GM21529 (cell line): Measurements from ENCODE around the gene SUB1.
"Not testable (repeated sequence)": the region's sequence is repeated elsewhere in the genome, so short reads cannot be mapped to it uniquely, and the experiment has no call there.

Experiments used
- ATAC-seq: cut with Tn5 transposase; IDR thresholded peaks from one replicate; pipeline ENCODE4 v1.9.1; 2021; ENCODE audit not compliant: unreplicated experiment

Gene SUB1

DNA sequence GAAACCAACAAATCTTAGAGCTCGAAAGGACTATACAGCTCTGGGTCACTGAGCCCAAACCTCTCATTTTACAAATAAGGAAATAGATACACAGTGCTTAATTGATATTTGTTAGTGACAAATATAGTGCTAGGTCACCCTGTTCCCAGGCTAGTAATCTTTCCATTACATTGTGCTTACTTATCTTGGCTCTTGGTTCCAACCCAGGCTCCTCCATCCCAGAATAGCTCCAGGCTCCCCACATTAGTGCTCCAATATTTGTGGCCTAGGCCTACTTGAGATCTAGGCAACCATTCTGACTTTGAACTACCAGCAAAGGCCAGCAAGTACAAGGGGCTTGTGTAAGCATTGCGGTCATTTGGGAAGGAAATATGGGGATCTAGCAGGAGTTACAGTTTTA, 21.7 kb upstream of the SUB1 start:
- no peak for ATAC-seq

DNA sequence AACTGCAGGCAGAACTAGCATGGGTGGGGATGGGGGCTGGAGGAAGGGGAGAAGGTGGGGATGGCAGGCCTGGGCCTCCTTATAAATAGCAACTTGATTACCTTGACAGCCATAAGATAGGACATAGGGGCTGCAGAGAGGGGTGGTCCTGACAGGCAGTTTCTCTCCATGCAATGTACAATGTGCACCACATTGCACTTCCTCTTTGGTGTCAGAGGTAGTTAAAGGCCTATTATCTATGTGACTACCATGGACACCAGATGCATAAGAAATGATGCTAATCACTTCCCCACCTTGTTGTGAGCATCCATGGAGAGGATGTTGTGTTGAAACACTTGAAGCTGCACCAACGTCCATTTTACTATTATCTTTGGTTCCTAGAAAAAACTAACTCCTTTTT, 20.2 kb upstream of the SUB1 start:
- ATAC-seq = no peak

DNA sequence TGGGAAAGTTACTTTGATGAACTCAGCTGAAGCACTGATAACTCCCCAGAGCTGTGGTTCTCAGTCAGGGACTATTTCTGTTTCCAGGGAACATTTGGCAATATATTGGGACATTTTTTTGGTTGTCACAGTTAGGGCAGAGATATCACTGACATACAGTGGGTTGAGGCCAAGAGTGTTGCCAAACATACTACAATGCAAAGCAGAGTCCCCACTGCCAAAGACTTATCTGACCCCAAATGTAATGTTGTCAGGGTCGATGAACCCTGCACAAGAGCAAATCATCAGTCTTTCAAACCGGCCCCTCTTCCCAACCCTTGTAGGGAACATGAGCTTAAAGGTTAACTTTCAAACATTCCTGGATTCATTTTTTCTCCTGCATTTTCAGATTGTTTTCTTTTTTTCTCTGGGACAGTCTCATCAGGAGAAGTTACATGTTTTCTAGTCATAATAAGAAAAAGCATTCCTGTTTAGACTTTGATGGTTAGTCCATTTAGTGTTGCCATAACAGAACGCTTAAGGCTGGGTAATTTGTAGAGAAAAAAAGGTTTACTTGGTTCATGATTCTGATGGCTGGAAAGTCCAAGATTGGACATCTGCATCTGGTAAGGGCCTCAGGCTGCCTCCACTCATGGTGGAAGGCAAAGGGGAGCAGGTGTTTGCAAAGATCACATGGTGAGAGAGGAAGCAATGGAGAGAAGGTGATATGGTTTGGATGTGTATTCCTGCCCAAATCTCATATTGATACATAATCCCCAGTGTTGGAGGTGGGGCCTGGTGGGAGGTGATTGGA, 18.8 kb upstream of the SUB1 start:
- no peak for ATAC-seq

DNA sequence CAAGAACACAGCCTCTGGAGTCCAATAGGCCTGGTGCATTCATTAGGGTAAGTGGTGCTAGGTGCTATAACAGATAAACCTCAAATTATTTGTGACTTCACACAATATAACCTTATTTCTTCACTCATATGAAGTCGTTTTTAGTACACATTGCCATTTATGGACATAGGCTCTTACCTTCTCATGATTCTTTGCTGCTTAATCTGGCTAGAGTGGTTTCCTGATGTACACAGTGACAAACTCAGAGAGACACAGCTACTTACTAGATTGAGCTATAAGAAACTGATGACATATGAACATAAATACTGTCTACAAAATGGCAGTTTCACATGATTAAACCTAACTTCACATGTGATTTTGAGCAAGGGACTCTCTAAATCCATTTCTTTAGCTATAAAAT, 14.2 kb upstream of the SUB1 start:
- ATAC-seq = no peak

DNA sequence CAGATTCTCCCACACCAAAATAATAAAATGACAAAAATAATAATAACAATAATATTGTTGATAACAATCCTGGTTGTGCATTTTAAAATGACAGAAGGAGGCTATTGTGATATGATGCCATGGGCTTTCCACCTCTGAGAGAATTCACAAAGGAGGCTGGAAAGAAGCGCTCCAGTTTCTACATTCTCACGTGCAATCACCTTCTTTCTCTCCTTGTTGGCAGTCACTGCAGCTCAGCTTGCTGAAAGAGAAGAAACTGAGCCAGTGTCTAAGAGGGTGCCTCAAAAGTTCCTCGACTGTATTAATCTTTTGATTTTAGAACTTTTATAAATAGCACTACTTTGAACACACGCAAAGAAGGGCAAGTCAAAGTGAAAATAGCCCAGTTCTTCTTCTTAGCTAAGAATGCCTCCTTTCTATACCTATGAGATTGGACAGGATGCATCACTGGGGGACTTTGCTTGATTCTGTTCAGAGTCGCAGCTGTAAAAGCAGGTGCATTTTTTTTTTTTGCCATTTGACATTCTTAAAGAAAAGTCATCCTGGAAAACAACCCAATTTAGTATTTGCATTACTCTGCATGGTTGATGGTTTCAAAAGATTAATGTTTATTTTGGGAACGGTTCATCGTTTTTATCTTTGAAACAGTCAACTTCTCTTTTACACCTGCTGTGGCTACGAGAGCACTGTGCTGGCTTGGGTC, 12.4 kb upstream of the SUB1 start:
- ATAC-seq = peak; percentile 96

DNA sequence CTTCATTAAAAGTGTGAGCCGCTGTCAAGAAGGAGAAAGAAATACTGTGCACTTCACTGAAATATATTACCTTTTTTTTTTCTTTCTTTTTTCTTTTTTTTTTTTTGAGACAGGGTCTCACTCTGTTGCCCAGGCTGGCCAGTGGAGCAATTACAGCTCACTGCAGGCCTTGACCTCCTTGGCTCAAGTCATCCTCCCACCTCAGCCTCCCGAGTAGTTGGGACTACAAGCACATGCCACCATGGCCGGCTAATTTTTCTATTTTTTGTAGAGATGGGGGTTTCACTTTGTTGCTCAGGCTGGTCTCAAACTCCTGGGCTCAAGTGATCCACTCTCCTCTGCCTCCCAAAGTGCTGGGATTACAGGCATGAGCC, 11.9 kb upstream of the SUB1 start:
- not testable (repeated sequence) for ATAC-seq

DNA sequence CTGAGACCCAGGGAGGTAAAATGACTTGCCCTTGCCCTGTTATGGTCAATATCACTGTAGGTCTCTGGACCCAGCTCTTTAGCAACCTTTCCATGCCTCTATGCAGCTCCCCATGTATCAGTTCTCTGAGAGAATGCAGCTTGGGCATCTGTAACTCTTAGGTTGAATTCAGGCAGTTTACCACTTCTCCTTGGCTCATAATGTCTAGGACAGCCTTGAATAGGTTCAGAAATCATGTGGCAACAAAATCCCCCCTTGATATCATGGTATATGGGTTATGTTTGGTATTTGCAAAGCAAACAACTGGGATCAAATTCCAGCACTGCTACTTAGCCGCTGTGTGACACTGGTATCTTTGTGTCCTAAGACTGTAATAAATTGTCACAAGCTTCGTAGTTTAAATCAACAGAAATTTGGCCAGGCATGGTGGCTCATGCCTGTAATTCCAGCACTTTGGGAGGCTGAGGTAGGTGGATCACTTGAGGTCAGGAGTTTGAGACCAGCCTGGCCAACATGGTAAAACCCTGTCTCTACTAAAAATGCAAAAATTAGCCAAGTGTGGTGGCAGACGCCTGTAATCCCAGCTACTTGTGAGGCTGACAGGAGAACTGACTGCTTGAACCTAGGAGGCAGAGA, 10.7 kb upstream of the SUB1 start:
- ATAC-seq = no peak

DNA sequence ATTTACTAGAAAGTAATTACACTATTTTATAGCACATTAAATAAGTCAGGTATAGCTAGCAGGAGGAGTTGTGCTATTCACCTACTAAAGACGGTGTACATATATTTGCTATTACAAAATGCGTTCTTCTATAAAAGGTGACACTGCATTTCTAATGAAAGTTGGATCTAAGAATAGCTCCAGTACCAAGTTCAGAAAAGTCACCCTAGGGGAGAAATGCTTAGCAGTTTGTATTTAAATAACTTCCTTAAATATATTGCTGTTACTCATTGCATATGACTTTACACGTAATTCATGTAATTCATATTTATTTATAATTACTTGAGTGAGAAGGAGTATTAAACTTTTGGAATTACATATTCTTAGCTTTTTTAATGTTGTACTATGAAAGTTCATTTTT, 7.0 kb upstream of the SUB1 start:
- no peak for ATAC-seq

DNA sequence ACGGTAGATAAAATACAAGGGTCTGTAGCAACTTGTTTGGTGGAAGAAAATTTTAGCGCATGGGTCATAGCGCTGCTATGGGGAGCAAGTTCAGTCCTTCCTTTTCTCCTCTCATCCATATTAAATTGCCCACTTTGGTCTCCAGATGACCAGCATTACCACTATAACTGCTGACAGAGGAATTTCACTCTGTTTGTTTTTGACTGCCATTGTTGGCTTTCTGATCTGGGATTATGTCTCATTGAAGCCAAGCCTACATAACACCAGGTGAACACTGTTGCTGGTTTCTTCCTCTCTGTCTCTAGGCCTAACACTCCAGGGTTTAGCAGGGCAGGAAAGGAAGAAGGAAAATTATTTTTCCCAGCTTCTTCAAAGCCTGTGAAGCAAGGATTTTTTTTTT, 6.6 kb upstream of the SUB1 start:
- ATAC-seq = no peak

DNA sequence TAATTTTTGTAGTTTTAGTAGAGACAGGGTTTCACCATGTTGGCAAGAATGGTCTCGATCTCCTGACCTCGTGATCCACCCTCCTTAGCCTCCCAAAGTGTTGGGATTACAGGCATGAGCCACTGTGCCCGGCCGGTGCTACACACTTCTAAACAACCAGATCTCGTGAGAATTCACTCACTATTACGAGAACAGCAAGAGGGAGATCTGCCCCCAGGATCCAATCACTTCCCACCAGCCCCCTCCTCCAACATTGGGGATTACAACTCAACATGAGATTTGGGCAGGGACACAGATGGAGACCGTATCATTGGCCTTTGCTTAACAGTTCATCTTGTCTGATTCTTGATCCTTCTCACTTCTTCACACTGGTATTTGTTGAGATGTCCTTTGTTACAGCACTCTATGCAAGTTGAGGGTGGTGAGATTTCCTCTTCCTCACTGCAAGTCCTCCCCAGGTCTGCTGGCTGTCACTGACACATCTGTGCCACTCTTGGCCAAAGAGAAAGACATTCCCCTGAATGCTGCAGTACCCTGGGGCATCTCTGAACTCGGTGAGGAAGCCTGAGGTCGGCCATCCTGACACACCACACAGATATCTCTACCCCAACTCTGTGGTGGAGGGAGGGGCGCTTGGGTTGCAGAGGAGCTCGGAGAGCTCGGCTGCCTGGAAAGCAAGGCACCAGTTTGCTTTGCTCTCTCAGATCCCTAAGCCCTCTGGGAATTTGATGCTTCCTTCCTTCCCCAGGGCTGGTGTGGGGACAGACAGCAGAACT, 4.2 kb upstream of the SUB1 start:
- ATAC-seq = no peak

DNA sequence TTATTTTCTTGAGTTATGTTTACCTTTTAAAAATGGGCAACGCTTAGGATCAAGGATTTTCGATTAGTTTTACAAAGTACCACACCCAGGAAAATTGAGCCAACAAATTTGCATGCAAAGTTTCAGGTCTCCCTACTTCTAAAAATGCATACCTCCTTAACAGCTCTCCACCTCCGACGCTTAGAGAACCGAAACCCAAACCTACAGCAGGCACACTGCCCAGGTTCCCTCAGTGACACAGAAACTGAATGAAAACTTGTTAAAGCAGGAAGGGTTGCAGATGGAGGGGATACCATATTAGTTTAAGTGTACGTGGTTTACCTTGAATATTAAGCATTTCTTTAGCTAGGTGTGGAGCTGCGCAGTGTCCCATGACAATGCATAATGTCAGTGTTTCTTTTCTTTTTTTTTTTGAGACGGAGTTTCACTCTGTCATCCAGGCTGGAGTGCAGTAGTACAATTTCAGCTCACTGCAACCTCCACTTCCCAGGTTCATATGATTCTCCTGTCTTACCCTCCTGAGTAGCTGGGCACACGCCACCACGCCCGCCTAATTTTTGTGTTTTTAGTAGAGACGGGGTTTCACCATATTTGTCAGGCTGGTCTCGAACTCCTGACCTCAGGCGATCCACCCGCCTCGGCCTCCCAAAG, 1.6 kb upstream of the SUB1 start:
- peak; percentile 75 for ATAC-seq

DNA sequence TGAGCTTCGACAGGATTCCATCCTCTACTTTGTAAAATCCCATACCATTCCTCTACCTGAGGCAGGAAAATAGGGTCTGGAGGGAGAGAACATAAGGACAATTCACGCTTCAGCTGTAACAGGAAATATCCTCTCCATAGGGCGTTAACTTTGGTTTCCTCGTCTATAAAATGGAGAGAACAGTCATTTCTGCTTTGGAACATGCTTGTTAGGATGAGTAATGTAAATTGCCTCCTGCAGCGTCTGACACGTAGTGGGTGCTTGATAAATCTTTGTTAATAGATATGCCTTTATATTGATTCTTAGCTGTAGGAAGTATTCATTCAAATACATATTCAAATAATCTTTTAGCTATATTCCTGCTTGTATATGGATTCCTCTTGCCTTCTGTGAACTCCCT, 711 bp upstream of the SUB1 start:
- no peak for ATAC-seq

DNA sequence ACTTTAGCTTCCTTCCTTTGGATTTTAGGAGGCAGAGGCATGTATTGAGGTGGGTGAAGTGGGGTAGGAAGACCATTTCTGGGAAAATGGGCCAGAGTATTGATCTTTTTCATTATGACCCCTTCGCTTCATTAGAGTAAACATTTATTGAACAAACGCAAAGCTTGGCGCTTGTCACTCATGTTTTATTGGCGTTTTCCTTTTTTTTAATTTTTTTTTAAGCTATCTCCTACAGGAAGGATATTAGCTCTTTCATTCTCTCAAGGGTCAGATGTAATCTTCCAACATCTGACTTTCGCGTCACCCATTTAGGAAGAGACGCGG, 273 bp upstream of the SUB1 start:
- no peak for ATAC-seq

DNA sequence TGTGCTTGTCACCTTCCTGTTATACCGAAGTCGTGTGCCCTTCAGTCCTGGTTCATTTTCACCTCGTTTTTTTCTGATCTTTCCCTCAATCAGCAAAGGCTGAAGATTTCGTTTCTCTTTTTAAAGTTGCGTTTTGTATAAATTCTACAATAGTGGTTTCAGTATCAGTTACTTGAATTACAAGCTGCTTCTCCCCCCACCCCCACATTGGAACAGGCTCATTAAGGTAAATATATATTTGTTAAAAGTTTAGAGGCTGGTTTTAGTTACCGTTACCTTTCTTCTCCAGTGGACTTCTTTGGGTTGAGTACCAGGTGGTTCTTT, 881 bp downstream of the SUB1 start:
- ATAC-seq = no peak

DNA sequence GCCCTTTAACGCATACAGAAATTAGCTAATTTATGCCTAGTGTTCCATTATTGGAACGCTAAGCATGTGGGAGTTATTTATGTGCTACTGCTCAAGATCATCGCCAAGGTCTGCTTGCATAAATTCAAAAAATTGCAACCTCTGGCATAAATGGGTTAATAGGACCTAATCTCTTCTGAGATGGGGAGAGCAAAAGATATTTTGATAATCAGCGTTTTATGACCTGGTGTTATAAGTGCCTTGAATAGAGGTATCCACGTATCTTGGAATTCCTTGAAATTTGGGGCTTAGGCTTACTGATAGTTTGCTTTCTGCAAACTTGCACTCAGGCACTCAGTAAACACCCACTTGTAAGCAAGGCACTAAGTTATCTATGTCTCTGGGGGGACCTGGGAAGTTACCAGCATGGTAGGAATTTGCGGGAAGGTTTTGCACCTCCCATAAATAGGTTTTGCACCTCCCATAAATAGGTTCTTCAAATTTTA, 1.8 kb downstream of the SUB1 start:
- ATAC-seq = no peak

DNA sequence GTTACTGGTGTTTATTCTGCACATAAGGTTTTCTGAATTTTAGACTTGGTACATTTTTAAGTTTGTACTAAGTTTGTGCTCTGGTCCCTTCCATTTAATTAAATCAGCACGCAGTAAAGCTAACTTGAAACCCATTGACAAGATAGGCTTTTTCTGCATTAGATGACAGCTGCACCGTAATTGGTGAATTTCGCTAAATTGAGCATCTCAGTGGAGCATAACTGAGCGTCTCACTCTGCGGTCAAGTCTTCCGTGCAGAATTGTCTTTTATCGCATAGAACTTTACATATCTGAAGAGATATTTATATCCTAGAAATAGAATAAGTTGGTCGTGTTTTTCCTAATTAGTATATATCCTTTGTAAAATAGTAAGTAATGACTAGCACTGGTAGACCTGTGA, 4.1 kb downstream of the SUB1 start:
- ATAC-seq = no peak

DNA sequence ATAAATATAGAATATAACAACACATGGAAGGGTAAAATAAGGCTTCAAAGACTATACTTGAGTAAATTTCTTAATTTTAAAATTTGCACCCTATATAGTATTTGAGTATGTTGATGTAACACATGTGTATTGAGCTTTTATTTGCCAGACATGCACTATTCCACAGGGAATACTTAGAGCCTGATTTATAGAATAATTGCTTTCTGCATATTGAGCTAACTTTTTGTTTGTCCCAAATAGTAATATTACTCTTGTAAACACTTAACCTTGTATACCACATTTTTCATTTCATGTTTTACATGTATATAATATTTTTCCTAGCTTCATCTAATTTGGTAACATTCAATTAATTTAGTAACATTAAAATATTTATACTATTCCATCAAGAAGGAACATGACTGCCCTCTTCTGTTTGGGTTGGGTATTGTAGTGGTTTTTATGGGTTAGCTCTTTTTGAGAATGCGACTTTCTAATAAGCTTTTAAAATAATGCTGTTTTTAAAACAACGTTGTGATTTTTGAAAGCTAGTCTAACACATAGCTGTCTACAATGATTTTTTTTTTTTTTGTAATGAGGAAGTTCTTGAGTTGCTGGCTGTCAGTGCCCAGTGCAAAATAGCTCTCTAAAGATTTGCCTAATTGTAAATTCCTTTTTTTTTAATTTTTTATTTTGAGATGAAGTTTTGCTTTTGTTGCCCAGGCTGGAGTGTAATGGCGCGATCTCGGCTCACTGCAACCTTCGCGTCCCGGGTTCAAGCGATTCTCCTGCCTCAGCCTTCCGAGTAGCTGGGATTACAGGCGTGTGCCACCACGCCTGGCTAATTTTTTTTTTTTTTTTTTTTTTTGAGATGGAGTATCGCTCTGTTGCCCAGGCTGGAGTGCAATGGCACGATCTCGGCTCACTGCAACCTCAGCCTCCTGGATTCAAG, 4.8 kb downstream of the SUB1 start:
- ATAC-seq = no peak

DNA sequence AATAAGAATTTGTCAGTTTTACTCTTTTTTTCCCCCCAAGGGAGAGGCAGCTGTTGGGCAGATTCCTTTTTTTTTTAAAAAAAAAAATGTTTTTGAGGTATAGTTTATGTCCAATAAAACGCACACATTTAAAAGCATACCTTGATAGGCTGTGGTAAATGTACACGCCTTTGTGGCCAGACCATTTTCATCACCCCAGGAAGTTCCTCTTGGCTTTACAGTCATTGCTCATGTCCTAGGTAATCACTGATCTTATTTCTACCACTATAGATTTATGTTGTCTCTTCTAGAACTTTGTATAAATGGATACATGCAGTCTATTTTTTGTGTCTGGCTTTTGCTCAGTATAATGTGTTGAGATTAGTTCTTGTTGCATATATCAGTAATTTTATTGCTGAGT, 9.8 kb downstream of the SUB1 start:
- ATAC-seq = no peak

DNA sequence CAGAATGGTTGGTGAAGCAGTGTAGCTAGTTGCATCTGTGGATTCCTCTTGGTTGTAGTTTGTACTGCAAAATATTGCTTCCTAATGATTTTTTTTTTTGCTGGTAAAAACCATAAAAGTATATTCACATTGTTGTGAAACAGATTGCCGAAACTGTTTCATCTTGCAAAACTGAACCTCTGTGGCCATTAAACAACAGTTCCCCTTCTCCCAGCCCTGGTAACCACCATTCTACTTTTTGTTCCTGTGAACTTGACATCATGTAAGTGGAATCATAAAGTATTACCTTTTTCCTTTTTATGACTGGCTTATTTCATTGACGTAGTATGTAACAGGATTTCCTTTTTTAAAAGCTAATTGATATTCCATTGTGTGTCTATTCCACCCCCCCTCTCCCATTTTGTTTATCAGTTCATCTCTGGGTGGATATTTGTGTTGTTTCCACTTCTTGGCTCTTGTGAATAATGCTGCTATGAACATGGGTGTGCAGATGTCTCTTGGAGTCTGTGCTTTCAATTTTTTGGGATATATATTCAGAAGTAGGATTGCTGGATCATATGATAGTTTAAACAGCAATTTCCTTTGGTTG, 11.8 kb downstream of the SUB1 start:
- ATAC-seq = no peak
